Dendritic cell treated with granulocyte-macrophage colony-stimulating factor and Interleukin-4, amounts not matched to agents 40 ng/mL and 50 ng/mL, for 4 days (primary cell): ENCODE measurements around the gene IRF9.

ENCODE experiments used
- H3K27ac Mint-ChIP-seq: one replicate; pipeline ENCODE4 v1.8.0; 2022; ENCODE audit warnings: mild to moderate bottlenecking, mixed read lengths
- H3K27me3 Mint-ChIP-seq: one replicate; pipeline ENCODE4 v1.8.0; 2022; ENCODE audit warnings: mild to moderate bottlenecking, mixed read lengths
- H3K36me3 Mint-ChIP-seq: one replicate; pipeline ENCODE4 v1.8.0; 2022; ENCODE audit warnings: low read depth, mixed read lengths
- H3K4me1 Mint-ChIP-seq: one replicate; pipeline ENCODE4 v1.8.0; 2022; ENCODE audit warnings: low read depth, mixed read lengths
- H3K4me3 Mint-ChIP-seq: one replicate; pipeline ENCODE4 v1.8.0; 2022; ENCODE audit warnings: mild to moderate bottlenecking, moderate library complexity, mixed read lengths
- H3K9me3 Mint-ChIP-seq: one replicate; pipeline ENCODE4 v1.8.0; 2022; ENCODE audit warnings: mixed read lengths
- intact Hi-C: fragments of 100-400 bp; cut with micrococcal nuclease; formaldehyde crosslinking; loops from one replicate; pipeline ENCODE4 v1.15.0; 2022

Gene IRF9

GRCh38 chr14:24147761-24148428, 13.2 kb upstream of the IRF9 start:
- Mint-ChIP-seq H3K36me3 (peaks cover 96% of the 10 kb centered on the region), H3K9me3 (no peaks in the 10 kb centered on the region), H3K27ac (peak overlapping the region; percentile 91), H3K4me3 (peak overlapping the region; percentile 98), H3K4me1 (peaks cover 54% of the 10 kb centered on the region), H3K27me3 (no peaks in the 10 kb centered on the region)
- intact Hi-C loops = loop anchor here (1.0 to 2.0 kb wide), 4 partner anchors 13 to 85 kb away; partner anchors contain the start of genes DCAF11, GMPR2, IPO4 and IRF9

GRCh38 chr14:24149302-24149969, 11.6 kb upstream of the IRF9 start:
- intact Hi-C loops = no loop called here
- Mint-ChIP-seq H3K27me3 (no peaks in the 10 kb centered on the region), H3K9me3 (no peaks in the 10 kb centered on the region), H3K36me3 (peaks cover 93% of the 10 kb centered on the region), H3K27ac (no peak overlapping the region), H3K4me3 (no peak overlapping the region), H3K4me1 (peaks cover 49% of the 10 kb centered on the region)

DNA sequence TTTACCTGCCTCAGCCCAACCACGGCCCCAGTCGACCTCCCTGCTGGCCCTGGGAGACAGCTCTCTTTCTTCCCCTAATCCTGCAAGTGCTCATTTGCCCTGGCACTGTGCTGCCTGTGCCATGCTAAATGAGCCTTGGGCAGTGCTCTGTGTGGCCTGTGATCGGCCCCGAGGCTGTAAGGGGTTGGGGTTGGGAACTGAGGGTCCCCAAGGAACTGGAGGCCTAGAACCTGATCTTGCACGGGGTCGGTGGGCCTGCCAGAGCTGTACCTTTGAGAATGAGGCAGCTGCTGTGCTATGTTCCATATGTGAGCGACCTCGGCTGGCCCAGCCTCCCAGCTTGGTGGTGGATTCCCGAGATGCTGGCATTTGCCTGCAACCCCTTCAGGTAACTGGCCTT, 11.0 kb upstream of the IRF9 start:
- Mint-ChIP-seq H3K36me3 (peaks cover 93% of the 10 kb centered on the region), H3K4me3 (no peak overlapping the region), H3K4me1 (peaks cover 42% of the 10 kb centered on the region), H3K27me3 (no peaks in the 10 kb centered on the region), H3K27ac (no peak overlapping the region), H3K9me3 (no peaks in the 10 kb centered on the region)
- intact Hi-C loops = no loop called here

DNA sequence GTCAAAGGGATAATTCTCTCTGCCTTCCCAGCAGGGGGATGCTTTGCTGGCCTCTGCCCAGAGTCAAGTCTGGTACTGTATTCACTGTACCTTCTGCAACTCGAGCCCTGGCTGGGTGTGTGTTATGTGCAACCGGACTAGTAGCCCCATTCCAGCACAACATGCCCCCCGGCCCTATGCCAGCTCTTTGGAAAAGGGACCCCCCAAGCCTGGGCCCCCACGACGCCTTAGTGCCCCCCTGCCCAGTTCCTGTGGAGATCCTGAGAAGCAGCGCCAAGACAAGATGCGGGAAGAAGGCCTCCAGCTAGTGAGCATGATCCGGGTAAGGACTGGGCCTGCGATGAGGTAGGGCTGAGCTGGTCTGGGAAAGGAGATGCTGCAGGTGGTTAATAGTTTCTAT, 10.5 kb upstream of the IRF9 start:
- H3K4me3 Mint-ChIP-seq = no peak overlapping the region
- intact Hi-C loops = no loop called here
- peaks cover 37% of the 10 kb centered on the region for H3K4me1 Mint-ChIP-seq

GRCh38 chr14:24150993-24151392, 10.1 kb upstream of the IRF9 start:
- H3K4me1 Mint-ChIP-seq = peaks cover 33% of the 10 kb centered on the region
- H3K27ac Mint-ChIP-seq = no peak overlapping the region
- intact Hi-C loops = no loop called here
- H3K4me3 Mint-ChIP-seq = no peak overlapping the region
- H3K36me3 Mint-ChIP-seq = peaks cover 95% of the 10 kb centered on the region
- H3K9me3 Mint-ChIP-seq = no peaks in the 10 kb centered on the region
- H3K27me3 Mint-ChIP-seq = no peaks in the 10 kb centered on the region

More for the DNA sequence above, 10.5 kb upstream of the IRF9 start:
- H3K36me3 Mint-ChIP-seq = peaks cover 93% of the 10 kb centered on the region
- no peaks in the 10 kb centered on the region for H3K27me3 Mint-ChIP-seq
- H3K27ac Mint-ChIP-seq = no peak overlapping the region
- no peaks in the 10 kb centered on the region for H3K9me3 Mint-ChIP-seq

DNA sequence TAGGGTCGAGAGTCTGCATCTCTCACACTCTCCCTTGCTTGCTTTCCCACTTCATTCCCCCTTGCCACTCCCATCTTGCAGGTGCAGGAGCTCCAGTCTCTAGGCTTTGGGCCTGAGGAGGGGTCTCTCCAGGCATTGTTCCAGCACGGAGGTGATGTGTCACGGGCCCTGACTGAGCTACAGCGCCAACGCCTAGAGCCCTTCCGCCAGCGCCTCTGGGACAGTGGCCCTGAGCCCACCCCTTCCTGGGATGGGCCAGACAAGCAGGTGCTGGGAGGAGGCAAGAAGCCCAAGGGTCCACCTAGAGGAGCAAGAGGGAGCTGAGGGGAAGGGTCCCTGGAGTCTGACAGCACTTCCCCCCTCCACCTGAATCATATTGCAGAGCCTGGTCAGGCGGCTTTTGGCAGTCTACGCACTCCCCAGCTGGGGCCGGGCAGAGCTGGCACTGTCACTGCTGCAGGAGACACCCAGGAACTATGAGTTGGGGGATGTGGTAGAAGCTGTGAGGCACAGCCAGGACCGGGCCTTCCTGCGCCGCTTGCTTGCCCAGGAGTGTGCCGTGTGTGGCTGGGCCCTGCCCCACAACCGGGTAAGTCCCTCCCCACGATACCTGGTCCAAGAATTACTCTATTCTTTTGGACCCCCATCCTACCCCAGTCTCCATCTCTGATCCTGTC, 9.5 kb upstream of the IRF9 start:
- H3K4me1 Mint-ChIP-seq = peaks cover 29% of the 10 kb centered on the region
- intact Hi-C loops = no loop called here
- H3K27ac Mint-ChIP-seq = no peak overlapping the region
- no peaks in the 10 kb centered on the region for H3K27me3 Mint-ChIP-seq
- H3K4me3 Mint-ChIP-seq = no peak overlapping the region
- peaks cover 95% of the 10 kb centered on the region for H3K36me3 Mint-ChIP-seq
- H3K9me3 Mint-ChIP-seq = no peaks in the 10 kb centered on the region

- H3K9me3 Mint-ChIP-seq = no peaks in the 10 kb centered on the region
- H3K4me3 Mint-ChIP-seq = no peak overlapping the region
- peaks cover 94% of the 10 kb centered on the region for H3K36me3 Mint-ChIP-seq
- peaks cover 12% of the 10 kb centered on the region for H3K4me1 Mint-ChIP-seq
- H3K27me3 Mint-ChIP-seq = no peaks in the 10 kb centered on the region
- intact Hi-C loops = no loop called here
- no peak overlapping the region for H3K27ac Mint-ChIP-seq
These were observed 6.0 kb upstream of the IRF9 start for GRCh38 chr14:24155100-24155499.

DNA sequence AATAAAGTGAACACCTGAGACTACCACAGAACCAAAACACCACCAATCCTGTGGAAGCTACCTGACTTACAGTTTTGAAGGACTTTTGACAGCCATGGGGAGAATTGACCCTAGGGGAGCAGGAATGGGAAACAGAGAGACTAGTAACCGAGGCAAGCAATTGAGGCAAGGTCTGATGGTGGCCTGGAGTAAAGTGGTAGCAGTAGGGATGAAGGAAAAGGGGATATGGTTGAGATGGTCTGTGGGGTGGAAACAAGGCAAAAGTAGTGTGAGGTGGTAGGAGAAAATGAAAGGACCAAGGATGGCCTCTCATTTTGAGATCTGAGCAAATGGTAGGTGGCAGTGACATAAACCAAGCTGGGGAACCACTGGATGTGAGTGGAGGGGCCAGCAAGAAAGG, 4.2 kb upstream of the IRF9 start:
- H3K9me3 Mint-ChIP-seq = no peaks in the 10 kb centered on the region
- H3K36me3 Mint-ChIP-seq = peaks cover 94% of the 10 kb centered on the region
- H3K4me1 Mint-ChIP-seq = peaks cover 23% of the 10 kb centered on the region
- H3K27ac Mint-ChIP-seq = peak overlapping the region; percentile 4
- intact Hi-C loops = no loop called here
- H3K4me3 Mint-ChIP-seq = no peak overlapping the region
- H3K27me3 Mint-ChIP-seq = no peaks in the 10 kb centered on the region

DNA sequence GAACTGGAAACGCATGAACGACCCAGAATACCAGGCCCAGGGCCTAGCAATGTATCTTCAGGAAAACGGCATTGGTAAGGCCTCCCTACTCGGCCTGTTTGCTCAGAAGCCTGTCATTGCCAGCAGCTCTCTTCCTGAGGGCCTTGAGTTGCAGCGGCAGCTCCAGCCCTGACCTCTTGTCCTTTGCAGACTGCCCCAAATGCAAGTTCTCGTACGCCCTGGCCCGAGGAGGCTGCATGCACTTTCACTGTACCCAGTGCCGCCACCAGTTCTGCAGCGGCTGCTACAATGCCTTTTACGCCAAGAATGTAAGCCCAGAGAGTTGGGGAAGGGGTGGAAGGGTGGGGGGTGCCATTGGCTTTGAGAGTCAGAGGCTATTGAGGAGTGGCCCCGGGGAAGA, 3.7 kb upstream of the IRF9 start:
- peaks cover 28% of the 10 kb centered on the region for H3K4me1 Mint-ChIP-seq
- no peaks in the 10 kb centered on the region for H3K27me3 Mint-ChIP-seq
- no peak overlapping the region for H3K4me3 Mint-ChIP-seq
- peaks cover 94% of the 10 kb centered on the region for H3K36me3 Mint-ChIP-seq
- H3K9me3 Mint-ChIP-seq = no peaks in the 10 kb centered on the region
- peak overlapping the region; percentile 4 for H3K27ac Mint-ChIP-seq
- intact Hi-C loops = no loop called here

GRCh38 chr14:24159777-24160498, 1.1 kb upstream of the IRF9 start:
- Mint-ChIP-seq H3K4me1 (peaks cover 54% of the 10 kb centered on the region), H3K27me3 (no peaks in the 10 kb centered on the region), H3K9me3 (no peaks in the 10 kb centered on the region), H3K4me3 (no peak overlapping the region), H3K27ac (peak overlapping the region; percentile 93), H3K36me3 (peaks cover 98% of the 10 kb centered on the region)
- intact Hi-C loops = loop anchor here (5.0 kb wide), 2 partner anchors 37 to 103 kb away; partner anchors contain the start of gene TM9SF1

- H3K27ac Mint-ChIP-seq = peak overlapping the region; percentile 93
- H3K27me3 Mint-ChIP-seq = no peaks in the 10 kb centered on the region
- peak overlapping the region; percentile 95 for H3K4me3 Mint-ChIP-seq
- peaks cover 59% of the 10 kb centered on the region for H3K4me1 Mint-ChIP-seq
- intact Hi-C loops = loop anchor here (5.0 kb wide), 2 partner anchors 37 to 103 kb away; partner anchors contain the start of gene TM9SF1
- H3K36me3 Mint-ChIP-seq = peaks cover 98% of the 10 kb centered on the region
- H3K9me3 Mint-ChIP-seq = no peaks in the 10 kb centered on the region
These were observed 591 bp upstream of the IRF9 start for GRCh38 chr14:24160499-24160849.

- Mint-ChIP-seq H3K36me3 (peaks cover 98% of the 10 kb centered on the region), H3K27me3 (no peaks in the 10 kb centered on the region), H3K9me3 (no peaks in the 10 kb centered on the region), H3K4me3 (peak overlapping the region; percentile 95), H3K27ac (peak overlapping the region; percentile 93), H3K4me1 (peaks cover 75% of the 10 kb centered on the region)
- intact Hi-C loops = loop anchor here (5.0 kb wide), 2 partner anchors 35 to 105 kb away; partner anchors contain the start of gene TM9SF1
These were observed 1.0 kb downstream of the IRF9 start for GRCh38 chr14:24162093-24162492.

DNA sequence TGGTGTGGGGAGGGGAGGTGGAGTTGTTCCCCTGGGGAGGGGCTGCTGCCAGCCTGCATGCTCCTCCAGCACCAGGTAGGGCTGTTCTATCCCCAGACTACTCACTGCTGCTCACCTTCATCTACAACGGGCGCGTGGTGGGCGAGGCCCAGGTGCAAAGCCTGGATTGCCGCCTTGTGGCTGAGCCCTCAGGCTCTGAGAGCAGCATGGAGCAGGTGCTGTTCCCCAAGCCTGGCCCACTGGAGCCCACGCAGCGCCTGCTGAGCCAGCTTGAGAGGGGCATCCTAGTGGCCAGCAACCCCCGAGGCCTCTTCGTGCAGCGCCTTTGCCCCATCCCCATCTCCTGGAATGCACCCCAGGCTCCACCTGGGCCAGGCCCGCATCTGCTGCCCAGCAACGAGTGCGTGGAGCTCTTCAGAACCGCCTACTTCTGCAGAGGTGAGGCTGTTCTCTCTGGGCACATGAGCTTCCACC, 3.5 kb downstream of the IRF9 start:
- Mint-ChIP-seq H3K4me3 (no peak overlapping the region), H3K27ac (peak overlapping the region; percentile 82), H3K4me1 (peaks cover 89% of the 10 kb centered on the region)

More for the DNA sequence above, 3.5 kb downstream of the IRF9 start:
- Mint-ChIP-seq H3K36me3 (peaks cover 96% of the 10 kb centered on the region), H3K9me3 (no peaks in the 10 kb centered on the region), H3K27me3 (peaks cover 2% of the 10 kb centered on the region)
- intact Hi-C loops = loop anchor here (5.0 kb wide), 2 partner anchors 33 to 107 kb away; partner anchors contain the start of gene TM9SF1
